NCI-H1417 treated with DMSO at 0.1 percent for 48 hours (cell line): Measurements from ENCODE around the gene TMEM87B.

Experiments used
- DNase-seq: peaks from one replicate; lab custom pipeline; 2025; lab: John Stamatoyannopoulos, UW

Gene TMEM87B

GRCh38 chr2:112150851-112151250, 95.8 kb downstream of the TMEM87B start:
- DNase-seq = no peak

- DNase-seq = no peak
These were observed 96.2 kb downstream of the TMEM87B start for GRCh38 chr2:112151271-112151670.

- DNase-seq = no peak
These were observed 96.8 kb downstream of the TMEM87B start for GRCh38 chr2:112151701-112152440.

- DNase-seq = no peak
These were observed 97.6 kb downstream of the TMEM87B start for GRCh38 chr2:112152476-112153178.

GRCh38 chr2:112153179-112153490, 98.1 kb downstream of the TMEM87B start:
- DNase-seq = no peak

GRCh38 chr2:112153501-112153900, 98.4 kb downstream of the TMEM87B start:
- no peak for DNase-seq

GRCh38 chr2:112154246-112155117, 99.4 kb downstream of the TMEM87B start:
- no peak for DNase-seq

GRCh38 chr2:112155331-112156151, 100.5 kb downstream of the TMEM87B start:
- DNase-seq = no peak

GRCh38 chr2:112156152-112156986, 101.3 kb downstream of the TMEM87B start:
- DNase-seq = no peak

GRCh38 chr2:112157472-112157871, 102.4 kb downstream of the TMEM87B start:
- no peak for DNase-seq

GRCh38 chr2:112159454-112159921, 104.4 kb downstream of the TMEM87B start:
- DNase-seq = no peak

GRCh38 chr2:112160283-112161250, 105.5 kb downstream of the TMEM87B start:
- no peak for DNase-seq

- no peak for DNase-seq
These were observed 106.5 kb downstream of the TMEM87B start for GRCh38 chr2:112161431-112162145.

GRCh38 chr2:112162341-112162740, 107.3 kb downstream of the TMEM87B start:
- DNase-seq = no peak

- DNase-seq = no peak
These were observed 107.9 kb downstream of the TMEM87B start for GRCh38 chr2:112162956-112163355.

- DNase-seq = no peak
These were observed 108.5 kb downstream of the TMEM87B start for GRCh38 chr2:112163541-112163981.

GRCh38 chr2:112164876-112165275, 109.8 kb downstream of the TMEM87B start:
- no peak for DNase-seq

GRCh38 chr2:112165296-112165695, 110.2 kb downstream of the TMEM87B start:
- no peak for DNase-seq
